Panc1 (cell line): Measurements from ENCODE around the gene TYW3.
"Not testable (repeated sequence)": the region's sequence is repeated elsewhere in the genome, so short reads cannot be mapped to it uniquely, and the experiment has no call there.

Experiments
- CTCF ChIP-seq: fragments of 450-650 bp; IDR thresholded peaks from 2 replicates; pipeline ENCODE4 v1.5.1; 2017; ENCODE audit warnings: mild to moderate bottlenecking
- POLR2AphosphoS5 ChIP-seq: IDR thresholded peaks from 2 replicates; pipeline ENCODE4 v1.6.1; 2012; ENCODE audit warnings: mild to moderate bottlenecking, low read depth, low read length, moderate library complexity
- REST ChIP-seq, 2 experiments: IDR thresholded peaks; 2 replicates each; pipeline ENCODE4 v1.6.1; 2011 to 2012; ENCODE audit warnings: low read depth in 2 of 2, control low read depth in 1 of 2, low read length in 1 of 2, mild to moderate bottlenecking in 1 of 2, moderate library complexity in 1 of 2; ENCODE audit not compliant: insufficient read depth in 1 of 2
- SIN3A ChIP-seq: IDR thresholded peaks from 2 replicates; pipeline ENCODE4 v1.6.1; 2012; ENCODE audit warnings: low read depth, mild to moderate bottlenecking, low read length, moderate library complexity, borderline replicate concordance; ENCODE audit not compliant: insufficient read depth
- TCF7L2 ChIP-seq: IDR thresholded peaks from 2 replicates; pipeline ENCODE4 v1.6.1; 2011; ENCODE audit warnings: mild to moderate bottlenecking, low read depth, low read length, inconsistent platforms

- TF ChIP-seq CTCF; POLR2AphosphoS5; REST (IDR thresholded peaks at IDR 0.05; ENCODE audit: insufficient read depth in 1 of 2, low read depth in 2 of 2, low read length in 1 of 2); SIN3A; TCF7L2: not testable (repeated sequence)
Measured at GRCh38 chr1:74732071-74732946, 643 bp upstream of the TYW3 start.
